ENCODE results near the gene DCST2. TPM values are rescaled to one million over a fixed set of nuclear protein-coding genes. Genes with fewer than 3 reads are reported as not detected.

The DCST2 gene
- total and polyA plus RNA-seq, 2 donors (not counting 3 experiments of a cell fraction or from before 2014, with no cell fraction given): 0.29 to 0.51 TPM

DNA sequence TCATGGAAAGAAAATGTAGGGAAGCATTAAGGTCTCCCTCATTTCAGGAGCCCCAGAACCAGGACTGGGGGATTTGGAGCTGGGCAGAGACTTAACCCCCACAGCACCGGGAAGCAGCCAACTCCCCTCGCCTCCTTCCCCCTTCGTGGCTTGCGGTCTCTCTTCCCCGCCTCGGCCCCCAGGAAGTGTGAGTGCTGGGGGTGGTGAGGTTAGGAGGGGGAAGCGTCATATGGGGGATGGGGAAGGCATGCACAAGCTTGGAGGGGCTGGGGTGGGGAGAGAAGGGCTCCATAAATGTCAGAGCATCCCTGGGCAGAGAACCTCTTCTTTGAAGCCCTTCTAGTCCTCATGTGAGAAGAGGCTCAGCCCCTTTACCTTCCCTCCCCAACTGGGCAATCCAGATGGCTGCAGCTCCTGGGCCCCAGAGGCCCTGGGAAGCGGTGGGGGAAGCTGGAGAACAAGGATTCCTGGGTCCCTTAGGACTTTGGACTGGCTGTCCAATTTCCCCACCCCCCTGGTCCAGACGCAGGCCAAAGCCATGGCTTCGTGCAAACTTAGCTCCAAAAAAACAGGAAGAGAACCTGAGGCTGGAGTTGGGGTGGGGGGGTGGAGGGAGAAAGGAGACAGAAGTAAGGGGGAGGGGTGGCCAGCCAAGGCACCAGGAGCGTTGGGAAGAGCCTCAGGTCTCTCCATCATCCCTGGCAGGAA, 23.2 kb downstream of the DCST2 start:
- BruUV-seq (replicated peaks): no TSS peak
- Histone ChIP-seq H3K9ac (replicated peaks; ENCODE audit: extremely low read depth, insufficient read depth, low read length) (no peak overlapping the region), H4K20me1 (replicated peaks; ENCODE audit: control insufficient read depth, extremely low read depth, insufficient read depth, low read length) (no peaks in the 10 kb centered on the region), H3K27me3 (ENCODE audit: control insufficient read depth in 2 of 2, insufficient read depth in 2 of 2, low read length in 2 of 2) (no peaks in the 10 kb centered on the region), H3K36me3 (ENCODE audit: control insufficient read depth in 2 of 2, extremely low read depth in 1 of 2, insufficient read depth in 2 of 2, low read length in 2 of 2) (peaks cover 0 to 6% of the 10 kb centered on the region in 2 experiments), H3K79me2 (ENCODE audit: control insufficient read depth, insufficient read depth, low read length) (peaks cover 8% of the 10 kb centered on the region), H2AFZ (ENCODE audit: low read depth, low read length) (no peak overlapping the region), H3K4me1 (ENCODE audit: control insufficient read depth, extremely low read depth, insufficient read depth, low read length) (peaks cover 2% of the 10 kb centered on the region), H3K9me3 (replicated peaks; ENCODE audit: control insufficient read depth, insufficient read depth, low read length) (no peaks in the 10 kb centered on the region), H3K9me1 (replicated peaks; ENCODE audit: control insufficient read depth, extremely low read depth, insufficient read depth, low read length) (no peaks in the 10 kb centered on the region), H3K27ac (ENCODE audit: insufficient read depth, low read depth, low read length) (no peak overlapping the region), H3K4me2 (ENCODE audit: insufficient read depth, low read length) (no peak overlapping the region), H3K4me3 (replicated peaks in 1 of 3; ENCODE audit: insufficient read depth in 1 of 3, low read depth in 1 of 3, low read length in 3 of 3) (no peak overlapping the region)
- no peak for TF ChIP-seq EZH2 (IDR thresholded peaks at IDR 0.05; ENCODE audit: borderline replicate concordance, low read depth, low read length, severe bottlenecking)
- DNase-seq (ENCODE audit: low read depth, low spot score) (no peak), FAIRE-seq (no peak)
- POLR2A ChIA-PET: interaction anchor here (0.6 kb wide), 1 partner anchor 9 kb away, joined by 6 read pairs; no protein-coding TSS in a partner anchor
- CTCF ChIA-PET: interaction anchor here (0.6 kb wide), 1 partner anchor 47 kb away, joined by 5 read pairs; no protein-coding TSS in a partner anchor
- dilution Hi-C loops (cut with MboI; ENCODE audit: extremely low pct_ligation_motif_present, low sequenced_read_pairs): no loop called here
- intact Hi-C loops (cut with micrococcal nuclease): no loop called here

DNA sequence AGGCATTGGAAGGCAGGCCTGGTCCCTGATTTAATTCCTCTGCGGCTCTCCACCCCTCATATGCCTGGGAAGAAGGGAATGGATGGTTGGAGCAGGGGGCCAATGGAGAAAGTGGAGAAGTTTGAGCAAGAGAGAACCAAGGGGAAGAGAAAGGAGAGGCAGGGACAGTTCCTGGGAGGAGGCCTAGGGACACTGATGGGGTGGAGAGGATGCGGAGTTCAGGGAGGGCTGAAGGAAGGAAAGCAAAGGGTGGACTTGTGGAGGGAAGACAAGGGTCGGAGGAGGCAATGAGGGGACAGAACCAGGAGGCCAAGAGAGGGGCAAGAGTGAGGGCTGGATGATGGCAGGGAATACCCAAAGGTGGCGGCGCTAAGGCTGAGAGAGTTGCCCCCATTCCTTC, 23.8 kb downstream of the DCST2 start:
- intact Hi-C loops (cut with micrococcal nuclease) (no loop called here), dilution Hi-C loops (cut with MboI; ENCODE audit: extremely low pct_ligation_motif_present, low sequenced_read_pairs) (no loop called here)
- DNase-seq (ENCODE audit: low read depth, low spot score) (no peak), FAIRE-seq (no peak)
- Histone ChIP-seq H3K36me3 (ENCODE audit: control insufficient read depth in 2 of 2, extremely low read depth in 1 of 2, insufficient read depth in 2 of 2, low read length in 2 of 2) (peaks cover 0 to 2% of the 10 kb centered on the region in 2 experiments), H3K9me1 (replicated peaks; ENCODE audit: control insufficient read depth, extremely low read depth, insufficient read depth, low read length) (no peaks in the 10 kb centered on the region), H3K9me3 (replicated peaks; ENCODE audit: control insufficient read depth, insufficient read depth, low read length) (no peaks in the 10 kb centered on the region), H3K9ac (replicated peaks; ENCODE audit: extremely low read depth, insufficient read depth, low read length) (no peak overlapping the region), H3K4me3 (replicated peaks in 1 of 3; ENCODE audit: insufficient read depth in 1 of 3, low read depth in 1 of 3, low read length in 3 of 3) (no peak overlapping the region), H4K20me1 (replicated peaks; ENCODE audit: control insufficient read depth, extremely low read depth, insufficient read depth, low read length) (no peaks in the 10 kb centered on the region), H3K27ac (ENCODE audit: insufficient read depth, low read depth, low read length) (no peak overlapping the region), H3K4me2 (ENCODE audit: insufficient read depth, low read length) (no peak overlapping the region), H3K79me2 (ENCODE audit: control insufficient read depth, insufficient read depth, low read length) (peaks cover 9% of the 10 kb centered on the region), H3K27me3 (ENCODE audit: control insufficient read depth in 2 of 2, insufficient read depth in 2 of 2, low read length in 2 of 2) (no peaks in the 10 kb centered on the region), H2AFZ (ENCODE audit: low read depth, low read length) (no peak overlapping the region), H3K4me1 (ENCODE audit: control insufficient read depth, extremely low read depth, insufficient read depth, low read length) (peaks cover 5% of the 10 kb centered on the region)
- TF ChIP-seq EZH2 (IDR thresholded peaks at IDR 0.05; ENCODE audit: borderline replicate concordance, low read depth, low read length, severe bottlenecking) (no peak), POLR2A (IDR thresholded peaks at IDR 0.05; ENCODE audit: low read depth, low read length) (no peak), MYC (IDR thresholded peaks at IDR 0.05; ENCODE audit: low read depth, low read length) (no peak), JUN (IDR thresholded peaks at IDR 0.05; ENCODE audit: borderline replicate concordance, insufficient read depth, insufficient read length, low read depth) (no peak), GATA2 (IDR thresholded peaks at IDR 0.05; ENCODE audit: insufficient read depth, insufficient read length, low read depth, low read length) (no peak), POLR2AphosphoS5 (IDR thresholded peaks at IDR 0.05; ENCODE audit: insufficient read depth, low read depth, low read length) (no peak), FOS (IDR thresholded peaks at IDR 0.05; ENCODE audit: borderline replicate concordance, insufficient read depth, low read length) (no peak)
- TF ChIP-seq, protein P1, sequence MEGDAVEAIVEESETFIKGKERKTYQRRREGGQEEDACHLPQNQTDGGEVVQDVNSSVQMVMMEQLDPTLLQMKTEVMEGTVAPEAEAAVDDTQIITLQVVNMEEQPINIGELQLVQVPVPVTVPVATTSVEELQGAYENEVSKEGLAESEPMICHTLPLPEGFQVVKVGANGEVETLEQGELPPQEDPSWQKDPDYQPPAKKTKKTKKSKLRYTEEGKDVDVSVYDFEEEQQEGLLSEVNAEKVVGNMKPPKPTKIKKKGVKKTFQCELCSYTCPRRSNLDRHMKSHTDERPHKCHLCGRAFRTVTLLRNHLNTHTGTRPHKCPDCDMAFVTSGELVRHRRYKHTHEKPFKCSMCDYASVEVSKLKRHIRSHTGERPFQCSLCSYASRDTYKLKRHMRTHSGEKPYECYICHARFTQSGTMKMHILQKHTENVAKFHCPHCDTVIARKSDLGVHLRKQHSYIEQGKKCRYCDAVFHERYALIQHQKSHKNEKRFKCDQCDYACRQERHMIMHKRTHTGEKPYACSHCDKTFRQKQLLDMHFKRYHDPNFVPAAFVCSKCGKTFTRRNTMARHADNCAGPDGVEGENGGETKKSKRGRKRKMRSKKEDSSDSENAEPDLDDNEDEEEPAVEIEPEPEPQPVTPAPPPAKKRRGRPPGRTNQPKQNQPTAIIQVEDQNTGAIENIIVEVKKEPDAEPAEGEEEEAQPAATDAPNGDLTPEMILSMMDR (IDR thresholded peaks at IDR 0.05; ENCODE audit: extremely low read depth in 1 of 2, insufficient read depth in 1 of 2, low read depth in 1 of 2, low read length in 2 of 2): no peak
- TF ChIP-seq, protein P2, sequence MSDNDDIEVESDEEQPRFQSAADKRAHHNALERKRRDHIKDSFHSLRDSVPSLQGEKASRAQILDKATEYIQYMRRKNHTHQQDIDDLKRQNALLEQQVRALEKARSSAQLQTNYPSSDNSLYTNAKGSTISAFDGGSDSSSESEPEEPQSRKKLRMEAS (IDR thresholded peaks at IDR 0.05; ENCODE audit: insufficient read depth, insufficient read length): no peak
- no TSS peak for BruUV-seq (replicated peaks)
- ChIA-PET CTCF (interaction anchor here (4.3 kb wide), 1 partner anchor 8 kb away, joined by 40 read pairs; no protein-coding TSS in a partner anchor), POLR2A (no interaction called here)

Data from endothelial cell of umbilical vein (primary cell).